Activated CD8-positive, alpha-beta memory T cell treated with anti-CD3 and anti-CD28 coated beads for 48 hours (primary cell): ENCODE results near the gene DHCR24.
"Not testable (repeated sequence)": the region's sequence is repeated elsewhere in the genome, so short reads cannot be mapped to it uniquely, and the experiment has no call there.

Experiments used
- DNase-seq, 3 experiments: peaks; one replicate each; pipeline ENCODE4 v3.0.0-alpha.2; 2020; ENCODE audit warnings: low read depth in 2 of 3, low spot score in 2 of 3

DHCR24 gene

DNA sequence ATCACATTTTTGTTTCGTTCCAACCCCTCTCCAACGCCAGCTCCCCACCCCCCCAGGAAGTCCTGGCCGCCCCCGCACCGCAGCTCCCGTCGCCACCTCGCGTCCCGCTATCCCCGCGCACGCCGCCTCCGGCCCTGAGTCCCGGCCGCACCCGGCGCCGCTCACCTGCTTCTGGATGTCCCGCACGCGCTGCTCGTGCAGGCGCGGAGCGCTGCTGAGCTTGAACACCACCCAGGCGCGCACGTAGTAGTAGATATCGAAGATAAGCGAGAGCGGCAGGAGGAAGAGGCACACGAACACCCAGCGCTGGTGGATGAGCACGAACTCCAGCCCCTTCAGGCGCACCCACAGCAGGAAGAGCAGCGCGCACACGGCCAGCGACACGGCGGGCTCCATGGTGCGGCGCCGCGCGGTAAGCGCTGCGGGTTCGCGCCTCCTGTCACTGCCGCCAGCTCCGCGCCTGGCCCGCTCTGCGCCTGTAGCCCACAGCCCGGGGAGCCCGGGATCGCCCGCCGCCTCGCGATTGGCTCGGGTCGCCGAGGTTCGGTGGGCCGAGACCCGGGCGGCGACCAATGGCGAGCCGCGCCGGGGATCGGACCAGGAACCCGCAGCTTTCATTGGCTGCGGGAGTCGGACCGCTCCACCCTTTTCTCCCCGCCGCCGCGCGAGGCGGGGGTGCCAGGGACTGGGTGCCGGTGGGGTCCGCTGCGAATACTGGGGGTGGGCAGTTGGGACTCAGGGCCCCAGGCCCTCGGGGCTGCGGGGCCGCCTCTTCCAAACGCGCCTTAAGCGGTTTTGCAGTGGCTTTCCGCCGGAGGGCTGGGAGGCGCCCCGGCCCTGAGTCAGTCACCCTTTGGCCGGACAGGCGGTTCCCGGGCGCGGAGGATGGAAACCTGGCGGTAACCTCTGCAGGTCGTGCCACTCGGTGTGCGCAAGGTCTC is at the start of gene DHCR24:
Gene DHCR24 (minus strand): TSS at position 472 of the 941 bp plus-strand sequence. CDS start 76 bp downstream, at position 396.
- DNase-seq = peak; percentile 54 to 73 (median 57)

DNA sequence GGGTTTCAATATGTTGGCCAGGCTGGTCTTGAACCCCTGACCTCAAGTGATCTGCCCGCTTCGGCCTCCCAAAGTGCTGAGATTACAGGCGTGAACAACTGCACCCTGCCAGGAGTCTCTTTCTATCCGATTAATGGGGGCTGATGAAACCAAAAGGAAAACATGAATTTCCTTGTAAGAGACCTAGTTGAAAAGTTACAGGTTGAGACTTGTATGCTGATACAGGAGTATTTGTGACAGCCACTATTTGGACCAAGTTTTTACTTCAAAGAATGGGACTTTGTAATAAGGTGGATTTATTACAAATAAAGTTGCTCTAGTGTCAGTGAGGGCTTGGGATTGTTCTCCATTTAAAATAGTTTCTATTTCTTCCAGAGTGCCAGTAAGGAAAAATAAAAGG is 49.8 kb upstream of the DHCR24 start:
- DNase-seq = no peak

GRCh38 chr1:54934869-54935268 is 47.9 kb upstream of the DHCR24 start:
- DNase-seq = no peak

- DNase-seq = not testable (repeated sequence)
These were observed 47.1 kb upstream of the DHCR24 start for GRCh38 chr1:54934081-54934480.

DNA sequence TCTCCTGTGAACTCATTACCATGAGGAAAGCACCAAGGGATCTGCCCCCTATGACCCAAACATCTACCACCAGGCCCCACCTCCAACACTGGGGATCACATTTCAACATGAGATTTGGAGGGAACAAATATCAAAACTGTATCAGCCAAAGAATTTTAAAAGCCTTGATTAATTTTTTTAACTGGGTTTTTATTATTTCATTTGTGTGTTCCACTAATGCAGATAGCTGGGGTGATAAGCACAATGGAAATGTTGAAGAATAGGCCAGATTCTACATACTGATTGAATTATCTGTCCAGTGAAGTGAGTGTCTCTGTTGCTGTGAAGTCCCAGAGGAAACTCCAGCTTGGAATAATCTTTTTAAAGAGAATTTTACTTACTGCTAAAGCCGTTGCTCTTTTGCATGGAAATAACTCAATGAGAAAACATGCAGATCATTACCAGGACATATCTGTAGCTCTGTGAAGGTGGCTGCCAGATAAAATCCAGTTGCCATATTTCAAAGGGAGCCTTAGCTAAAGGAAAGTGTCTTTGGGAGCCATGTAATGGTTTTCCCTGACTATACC is 44.4 kb upstream of the DHCR24 start:
- DNase-seq = no peak

DNA sequence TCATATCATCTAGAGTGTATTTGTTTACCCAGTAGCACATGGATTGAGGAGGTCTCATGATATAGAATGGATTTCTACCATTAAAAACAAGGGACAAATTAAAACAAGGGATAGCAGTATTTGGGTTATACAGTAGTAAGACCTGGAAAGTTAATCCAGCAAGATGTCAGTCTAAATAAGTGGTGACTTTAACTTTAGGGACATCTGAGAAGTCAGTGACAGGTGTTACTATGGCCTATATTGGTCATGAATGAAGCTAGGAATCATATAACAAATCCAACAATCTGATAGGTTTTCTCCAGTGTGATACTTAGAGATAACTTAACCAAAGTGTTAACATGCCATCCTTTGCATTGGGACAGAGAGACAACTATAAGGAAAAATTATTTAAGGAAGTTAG is 42.7 kb upstream of the DHCR24 start:
- DNase-seq = no peak

DNA sequence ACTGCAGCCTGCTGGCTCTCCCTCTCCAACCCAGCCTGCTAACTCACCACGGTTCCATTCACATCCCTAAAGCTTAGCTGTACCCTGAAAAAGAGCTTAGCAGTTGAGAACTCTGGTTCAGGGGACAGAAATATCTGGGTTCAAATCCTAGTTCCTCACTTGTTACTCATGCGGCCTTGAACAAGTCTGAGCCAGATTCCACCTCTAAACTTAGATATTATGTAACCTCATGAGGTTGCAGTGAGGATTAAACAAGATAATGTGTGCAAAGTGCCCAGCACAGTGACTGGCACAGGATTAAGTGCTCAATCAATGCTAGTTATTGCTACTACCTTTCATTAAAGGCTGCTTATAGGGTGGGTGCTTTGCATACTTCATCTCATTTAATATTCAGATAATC is 41.3 kb upstream of the DHCR24 start:
- DNase-seq = no peak

- no peak for DNase-seq
These were observed 40.7 kb upstream of the DHCR24 start for GRCh38 chr1:54927472-54928240.

GRCh38 chr1:54926970-54927369 is 40.0 kb upstream of the DHCR24 start:
- DNase-seq = no peak

- no peak for DNase-seq
These were observed 36.0 kb upstream of the DHCR24 start for GRCh38 chr1:54922921-54923421.

DNA sequence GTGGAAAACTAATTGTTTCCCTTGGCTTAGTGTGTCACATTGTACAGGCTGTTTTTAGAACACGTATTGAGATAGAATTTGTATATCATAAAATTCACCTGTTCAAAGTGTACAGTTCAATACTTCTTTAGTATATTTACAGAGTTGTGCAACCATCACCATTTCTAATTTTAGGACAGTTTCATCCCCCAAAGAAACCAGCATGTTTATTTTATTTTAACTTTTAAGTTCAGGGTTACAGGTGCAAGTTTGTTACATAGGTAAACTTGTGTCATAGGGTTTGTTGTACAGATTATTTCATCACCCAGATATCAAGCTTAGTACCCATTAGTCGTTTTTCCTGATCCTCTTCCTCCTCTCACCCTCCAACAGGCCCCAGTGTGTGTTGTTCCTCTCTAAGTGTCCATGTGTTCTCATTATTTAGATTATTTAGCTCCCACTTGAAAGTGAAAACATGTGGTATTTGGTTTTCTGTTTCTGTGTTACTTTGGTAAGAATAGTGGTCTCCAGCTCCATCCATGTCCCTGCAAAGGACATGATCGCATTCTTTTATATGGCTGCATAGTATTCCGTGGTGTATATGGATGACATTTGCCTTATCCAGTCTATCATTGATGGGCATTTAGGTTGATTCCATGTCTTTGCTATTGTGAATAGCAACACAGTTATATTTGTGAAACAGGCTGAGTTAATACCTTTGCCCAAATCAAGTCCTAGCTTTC is 35.2 kb upstream of the DHCR24 start:
- no peak for DNase-seq

- DNase-seq = no peak
These were observed 32.7 kb upstream of the DHCR24 start for GRCh38 chr1:54919367-54920359.

GRCh38 chr1:54911076-54911475 is 24.1 kb upstream of the DHCR24 start:
- DNase-seq = not testable (repeated sequence)

DNA sequence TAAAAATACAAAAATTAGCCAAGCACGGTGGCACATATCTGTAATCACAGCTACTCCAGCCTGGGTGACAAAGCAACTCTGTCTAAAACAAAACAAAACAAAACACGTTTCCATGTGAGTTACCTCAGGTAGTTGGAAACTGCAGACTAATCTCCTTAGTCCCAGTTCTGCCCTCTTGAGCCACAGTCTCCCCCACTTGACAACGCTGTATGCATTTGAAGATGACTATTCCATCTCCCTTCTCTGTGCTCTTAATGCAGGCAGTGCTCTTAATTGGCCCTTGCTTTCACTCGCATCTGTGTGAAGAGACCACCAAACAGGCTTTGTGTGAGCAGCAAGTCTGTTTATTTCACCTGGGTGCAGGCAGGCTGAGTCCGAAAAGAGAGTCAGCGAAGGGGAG is 19.6 kb upstream of the DHCR24 start:
- DNase-seq = no peak

GRCh38 chr1:54904476-54905048 is 17.6 kb upstream of the DHCR24 start:
- no peak for DNase-seq

DNA sequence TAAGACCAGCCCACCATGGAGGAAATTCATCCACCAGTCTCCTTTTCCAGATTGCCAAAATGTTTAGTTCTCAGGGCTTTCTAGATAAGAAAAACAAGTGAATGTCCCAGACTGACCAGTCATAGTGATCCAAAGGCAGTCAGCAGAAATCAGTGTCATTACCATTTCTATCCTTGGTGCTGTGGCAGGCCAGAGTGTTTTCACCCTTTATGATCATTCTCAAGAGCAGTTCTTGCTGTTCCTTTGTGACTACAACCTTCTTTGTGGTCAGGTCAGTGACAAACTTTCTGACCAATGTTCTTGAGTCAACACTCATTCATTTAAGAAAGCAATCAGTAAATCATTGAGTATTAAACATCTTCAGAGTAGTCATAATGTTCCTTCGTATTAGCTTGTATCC is 7.3 kb upstream of the DHCR24 start:
- no peak for DNase-seq

DNA sequence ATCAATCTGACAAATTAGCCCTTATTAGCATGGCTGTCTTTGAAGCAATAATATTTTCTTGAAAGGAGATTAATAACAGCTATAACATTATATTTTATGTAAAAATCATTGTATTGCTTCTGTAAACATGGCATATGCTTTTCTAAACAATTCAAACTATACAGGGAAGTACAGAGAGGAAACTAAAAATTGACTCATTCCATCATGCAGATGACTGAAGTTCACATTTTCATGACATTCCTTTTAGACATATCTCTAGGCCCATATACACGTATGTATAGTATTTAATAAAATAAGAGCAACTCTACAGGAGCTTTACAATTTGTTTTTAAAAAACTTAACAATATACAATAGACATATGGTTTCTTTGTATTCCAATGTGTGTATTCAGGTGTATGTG is 5.6 kb upstream of the DHCR24 start:
- DNase-seq = no peak

- DNase-seq = no peak
These were observed 2.2 kb upstream of the DHCR24 start for GRCh38 chr1:54889132-54889725.
